ENCODE results near the gene GNAQ. TPM values are rescaled to one million over a fixed set of nuclear protein-coding genes. Genes with fewer than 3 reads are reported as not detected.
"Not testable (repeated sequence)": the region's sequence is repeated elsewhere in the genome, so short reads cannot be mapped to it uniquely, and the experiment has no call there.

GNAQ gene
- total RNA-seq, 4 donors from 2014 or later, result 64.0 to 80.4 (median 69.2) TPM

- intact Hi-C loops (cut with DNase I), result no loop called here
- H3K27ac ChIP-seq (replicated peaks in 1 of 4), result no peak overlapping the region
- H3K9me3 ChIP-seq, result no peaks in the 10 kb centered on the region
- H3K4me3 ChIP-seq, result no peak overlapping the region
- H3K36me3 ChIP-seq, result no peaks in the 10 kb centered on the region
- TF ChIP-seq, protein P1, sequence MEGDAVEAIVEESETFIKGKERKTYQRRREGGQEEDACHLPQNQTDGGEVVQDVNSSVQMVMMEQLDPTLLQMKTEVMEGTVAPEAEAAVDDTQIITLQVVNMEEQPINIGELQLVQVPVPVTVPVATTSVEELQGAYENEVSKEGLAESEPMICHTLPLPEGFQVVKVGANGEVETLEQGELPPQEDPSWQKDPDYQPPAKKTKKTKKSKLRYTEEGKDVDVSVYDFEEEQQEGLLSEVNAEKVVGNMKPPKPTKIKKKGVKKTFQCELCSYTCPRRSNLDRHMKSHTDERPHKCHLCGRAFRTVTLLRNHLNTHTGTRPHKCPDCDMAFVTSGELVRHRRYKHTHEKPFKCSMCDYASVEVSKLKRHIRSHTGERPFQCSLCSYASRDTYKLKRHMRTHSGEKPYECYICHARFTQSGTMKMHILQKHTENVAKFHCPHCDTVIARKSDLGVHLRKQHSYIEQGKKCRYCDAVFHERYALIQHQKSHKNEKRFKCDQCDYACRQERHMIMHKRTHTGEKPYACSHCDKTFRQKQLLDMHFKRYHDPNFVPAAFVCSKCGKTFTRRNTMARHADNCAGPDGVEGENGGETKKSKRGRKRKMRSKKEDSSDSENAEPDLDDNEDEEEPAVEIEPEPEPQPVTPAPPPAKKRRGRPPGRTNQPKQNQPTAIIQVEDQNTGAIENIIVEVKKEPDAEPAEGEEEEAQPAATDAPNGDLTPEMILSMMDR (IDR thresholded peaks at IDR 0.05), result peak in 2 of 3 experiments; percentile 37 to 56
- TF ChIP-seq EP300 (IDR thresholded peaks at IDR 0.05), result no peak
- no peak for DNase-seq (ENCODE audit: extremely low spot score)
- H3K27me3 ChIP-seq, result no peaks in the 10 kb centered on the region
- WGBS, result 73% methylated on average over 10 of the region's 10 CpGs
- peaks cover 0 to 13% (median 3%) of the 10 kb centered on the region in 4 donors for H3K4me1 ChIP-seq
These were observed 266.5 kb downstream of the GNAQ start for GRCh38 chr9:77764894-77765780.

- TF ChIP-seq POLR2A (IDR thresholded peaks at IDR 0.05; ENCODE audit: low read depth), result no peak
- TF ChIP-seq, protein P1 (IDR thresholded peaks at IDR 0.05), result no peak
- TF ChIP-seq POLR2AphosphoS5 (IDR thresholded peaks at IDR 0.05), result no peak
- TF ChIP-seq EP300 (IDR thresholded peaks at IDR 0.05), result no peak
- Histone ChIP-seq H3K9me3 (no peaks in the 10 kb centered on the region), H3K4me3 (no peak overlapping the region), H3K4me1 (peaks cover 0 to 12% (median 3%) of the 10 kb centered on the region in 4 donors), H3K36me3 (no peaks in the 10 kb centered on the region), H3K27me3 (no peaks in the 10 kb centered on the region), H3K27ac (replicated peaks in 1 of 4) (no peak overlapping the region)
- DNase-seq (ENCODE audit: extremely low spot score), result no peak
- intact Hi-C loops (cut with DNase I), result no loop called here
- 94% methylated on average over 4 of the region's 4 CpGs for WGBS
These were observed 268.0 kb downstream of the GNAQ start for GRCh38 chr9:77763566-77763965.

- 93% methylated on average over 8 of the region's 25 CpGs for WGBS
- intact Hi-C loops (cut with DNase I); H3K36me3 ChIP-seq: not testable (repeated sequence)
These were observed 270.7 kb downstream of the GNAQ start for GRCh38 chr9:77760919-77761318.

GRCh38 chr9:77759391-77759790 lies 272.2 kb downstream of the GNAQ start:
- no peak for DNase-seq (ENCODE audit: extremely low spot score)

More at GRCh38 chr9:77760919-77761318, 270.7 kb downstream of the GNAQ start:
- not testable (repeated sequence) for H3K27me3 ChIP-seq; H3K9me3 ChIP-seq; H3K4me3 ChIP-seq; H3K27ac ChIP-seq (replicated peaks in 1 of 4); DNase-seq (ENCODE audit: extremely low spot score); H3K4me1 ChIP-seq

DNA sequence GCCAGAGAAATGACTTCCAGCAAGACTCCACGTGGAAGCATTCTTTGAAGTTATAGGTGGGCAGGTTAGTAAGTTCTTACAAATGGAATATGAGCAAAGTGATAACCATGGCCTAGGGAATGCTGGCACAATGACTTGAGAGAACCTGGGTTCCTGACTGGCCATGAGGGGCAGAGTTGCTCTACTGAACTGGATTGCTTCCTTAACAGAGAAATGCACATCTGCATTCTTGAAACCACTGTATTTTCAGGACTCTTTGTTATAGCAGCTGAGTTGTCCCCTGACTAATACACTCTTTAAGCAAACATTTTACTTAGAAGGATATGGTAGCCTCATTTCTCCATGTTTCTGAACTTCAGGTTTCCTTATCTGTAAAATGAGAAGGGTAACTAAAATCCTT lies 275.2 kb downstream of the GNAQ start:
- WGBS, result 92% methylated on average over 1 of the region's 1 CpG
- no peak for TF ChIP-seq POLR2A (IDR thresholded peaks at IDR 0.05; ENCODE audit: low read depth)
- TF ChIP-seq POLR2AphosphoS5 (IDR thresholded peaks at IDR 0.05), result no peak
- TF ChIP-seq, protein P1 (IDR thresholded peaks at IDR 0.05), result no peak
- no peak for TF ChIP-seq EP300 (IDR thresholded peaks at IDR 0.05)
- no peak for DNase-seq (ENCODE audit: extremely low spot score)
- Histone ChIP-seq H3K27me3 (no peaks in the 10 kb centered on the region), H3K36me3 (peaks cover 0 to 11% (median 0%) of the 10 kb centered on the region in 4 donors), H3K27ac (replicated peaks in 1 of 4) (no peak overlapping the region), H3K9me3 (no peaks in the 10 kb centered on the region), H3K4me1 (peaks cover 7 to 21% (median 14%) of the 10 kb centered on the region in 4 donors), H3K4me3 (no peak overlapping the region)
- intact Hi-C loops (cut with DNase I), result no loop called here

More at GRCh38 chr9:77759391-77759790, 272.2 kb downstream of the GNAQ start:
- Histone ChIP-seq H3K9me3 (no peaks in the 10 kb centered on the region), H3K27me3 (no peaks in the 10 kb centered on the region), H3K4me1 (no peaks in the 10 kb centered on the region), H3K4me3 (no peak overlapping the region), H3K36me3 (peaks cover 0 to 11% (median 0%) of the 10 kb centered on the region in 4 donors), H3K27ac (replicated peaks in 1 of 4) (no peak overlapping the region)
- intact Hi-C loops (cut with DNase I), result no loop called here
- 81% methylated on average over 3 of the region's 3 CpGs for WGBS
- TF ChIP-seq, protein P1 (IDR thresholded peaks at IDR 0.05), result no peak
